ENCODE results near the gene PLD4. TPM values are rescaled to one million over a fixed set of nuclear protein-coding genes. Genes with fewer than 3 reads are reported as not detected.

Gene PLD4
- total RNA-seq, 2 experiments from 2014 or later: not detected

- Mint-ChIP-seq H3K4me1 (ENCODE audit: low read depth) (no peaks in the 10 kb centered on the region), H3K4me3 (no peak overlapping the region), H3K9me3 (no peaks in the 10 kb centered on the region), H3K27ac (no peak overlapping the region), H3K36me3 (no peaks in the 10 kb centered on the region), H3K27me3 (peaks cover 17% of the 10 kb centered on the region)
- ChIA-PET CTCF (no interaction called here), POLR2A (no interaction called here)
- no peak for DNase-seq
- intact Hi-C loops (cut with micrococcal nuclease): no loop called here
Observed at GRCh38 chr14:104954746-104955395, 30.2 kb downstream of the PLD4 start.

GRCh38 chr14:104955396-104955770 is 30.7 kb downstream of the PLD4 start:
- intact Hi-C loops (cut with micrococcal nuclease): no loop called here
- Mint-ChIP-seq H3K27me3 (peaks cover 17% of the 10 kb centered on the region), H3K9me3 (no peaks in the 10 kb centered on the region), H3K36me3 (no peaks in the 10 kb centered on the region), H3K27ac (no peak overlapping the region), H3K4me1 (ENCODE audit: low read depth) (no peaks in the 10 kb centered on the region), H3K4me3 (no peak overlapping the region)
- ChIA-PET POLR2A (no interaction called here), CTCF (no interaction called here)
- no peak for DNase-seq

GRCh38 chr14:104956290-104956890 is 31.7 kb downstream of the PLD4 start:
- no peaks in the 10 kb centered on the region for H3K4me1 Mint-ChIP-seq (ENCODE audit: low read depth)
- POLR2A ChIA-PET: no interaction called here
- peaks cover 17% of the 10 kb centered on the region for H3K27me3 Mint-ChIP-seq
- no peak overlapping the region for H3K4me3 Mint-ChIP-seq
- H3K9me3 Mint-ChIP-seq: no peaks in the 10 kb centered on the region
- no peak overlapping the region for H3K27ac Mint-ChIP-seq
- no peaks in the 10 kb centered on the region for H3K36me3 Mint-ChIP-seq
- intact Hi-C loops (cut with micrococcal nuclease): no loop called here
- CTCF ChIA-PET: no interaction called here
- DNase-seq: no peak

- Mint-ChIP-seq H3K36me3 (no peaks in the 10 kb centered on the region), H3K27ac (no peak overlapping the region), H3K9me3 (no peaks in the 10 kb centered on the region), H3K4me3 (no peak overlapping the region), H3K27me3 (peaks cover 17% of the 10 kb centered on the region), H3K4me1 (ENCODE audit: low read depth) (no peaks in the 10 kb centered on the region)
- DNase-seq: no peak
- CTCF ChIA-PET: no interaction called here
- intact Hi-C loops (cut with micrococcal nuclease): no loop called here
- POLR2A ChIA-PET: no interaction called here
Observed at GRCh38 chr14:104957146-104958113, 32.8 kb downstream of the PLD4 start.

- Mint-ChIP-seq H3K9me3 (no peaks in the 10 kb centered on the region), H3K36me3 (no peaks in the 10 kb centered on the region), H3K27ac (no peak overlapping the region), H3K4me1 (ENCODE audit: low read depth) (no peaks in the 10 kb centered on the region), H3K27me3 (peaks cover 7% of the 10 kb centered on the region), H3K4me3 (no peak overlapping the region)
- CTCF ChIA-PET: interaction anchor here (1.8 to 1.9 kb wide), 2 partner anchors 11 to 82 kb away, joined by 6 read pairs; no protein-coding TSS in a partner anchor
- no peak for DNase-seq
- intact Hi-C loops (cut with micrococcal nuclease): no loop called here
- POLR2A ChIA-PET: no interaction called here
Observed at GRCh38 chr14:104964546-104964945, 39.9 kb downstream of the PLD4 start.

- Mint-ChIP-seq H3K27me3 (peaks cover 7% of the 10 kb centered on the region), H3K9me3 (no peaks in the 10 kb centered on the region), H3K4me3 (no peak overlapping the region), H3K27ac (no peak overlapping the region), H3K4me1 (ENCODE audit: low read depth) (no peaks in the 10 kb centered on the region), H3K36me3 (no peaks in the 10 kb centered on the region)
- ChIA-PET CTCF (no interaction called here), POLR2A (no interaction called here)
- no peak for DNase-seq
- intact Hi-C loops (cut with micrococcal nuclease): no loop called here
Observed at GRCh38 chr14:104965561-104966231, 41.0 kb downstream of the PLD4 start.

GRCh38 chr14:104966261-104966865 is 41.7 kb downstream of the PLD4 start:
- DNase-seq: no peak
- H3K27ac Mint-ChIP-seq: no peak overlapping the region
- H3K4me3 Mint-ChIP-seq: no peak overlapping the region
- CTCF ChIA-PET: no interaction called here
- H3K4me1 Mint-ChIP-seq (ENCODE audit: low read depth): no peaks in the 10 kb centered on the region
- POLR2A ChIA-PET: no interaction called here
- no peaks in the 10 kb centered on the region for H3K9me3 Mint-ChIP-seq
- intact Hi-C loops (cut with micrococcal nuclease): no loop called here
- no peaks in the 10 kb centered on the region for H3K36me3 Mint-ChIP-seq
- peaks cover 7% of the 10 kb centered on the region for H3K27me3 Mint-ChIP-seq

- CTCF ChIA-PET: no interaction called here
- intact Hi-C loops (cut with micrococcal nuclease): no loop called here
- Mint-ChIP-seq H3K36me3 (no peaks in the 10 kb centered on the region), H3K9me3 (no peaks in the 10 kb centered on the region), H3K27ac (no peak overlapping the region), H3K4me1 (ENCODE audit: low read depth) (no peaks in the 10 kb centered on the region), H3K27me3 (peaks cover 7% of the 10 kb centered on the region), H3K4me3 (no peak overlapping the region)
- POLR2A ChIA-PET: interaction anchor here (0.9 kb wide), 1 partner anchor 79 kb away, joined by 3 read pairs; no protein-coding TSS in a partner anchor
- DNase-seq: no peak
Observed at GRCh38 chr14:104966981-104967385, 42.3 kb downstream of the PLD4 start.

- DNase-seq: no peak
- Mint-ChIP-seq H3K4me1 (ENCODE audit: low read depth) (no peaks in the 10 kb centered on the region), H3K36me3 (no peaks in the 10 kb centered on the region), H3K4me3 (no peak overlapping the region), H3K27ac (no peak overlapping the region), H3K27me3 (peaks cover 7% of the 10 kb centered on the region), H3K9me3 (no peaks in the 10 kb centered on the region)
- intact Hi-C loops (cut with micrococcal nuclease): no loop called here
- CTCF ChIA-PET: no interaction called here
- POLR2A ChIA-PET: interaction anchor here (0.9 kb wide), 1 partner anchor 79 kb away, joined by 3 read pairs; no protein-coding TSS in a partner anchor
Observed at GRCh38 chr14:104967386-104968152, 42.9 kb downstream of the PLD4 start.

GRCh38 chr14:104968153-104968527 is 43.5 kb downstream of the PLD4 start:
- H3K27me3 Mint-ChIP-seq: peaks cover 7% of the 10 kb centered on the region
- H3K4me1 Mint-ChIP-seq (ENCODE audit: low read depth): no peaks in the 10 kb centered on the region
- intact Hi-C loops (cut with micrococcal nuclease): no loop called here
- POLR2A ChIA-PET: no interaction called here
- H3K4me3 Mint-ChIP-seq: no peak overlapping the region
- DNase-seq: no peak
- H3K36me3 Mint-ChIP-seq: no peaks in the 10 kb centered on the region
- CTCF ChIA-PET: no interaction called here
- no peaks in the 10 kb centered on the region for H3K9me3 Mint-ChIP-seq
- H3K27ac Mint-ChIP-seq: no peak overlapping the region

- Mint-ChIP-seq H3K27me3 (peaks cover 7% of the 10 kb centered on the region), H3K9me3 (no peaks in the 10 kb centered on the region), H3K4me1 (ENCODE audit: low read depth) (no peaks in the 10 kb centered on the region), H3K4me3 (no peak overlapping the region), H3K27ac (no peak overlapping the region), H3K36me3 (no peaks in the 10 kb centered on the region)
- intact Hi-C loops (cut with micrococcal nuclease): no loop called here
- ChIA-PET CTCF (interaction anchor here (2.1 kb wide), 1 partner anchor 77 kb away, joined by 7 read pairs; no protein-coding TSS in a partner anchor), POLR2A (no interaction called here)
- DNase-seq: no peak
Observed at GRCh38 chr14:104968541-104969401, 44.1 kb downstream of the PLD4 start.
